Mammary epithelial cell (primary cell): ENCODE results near the gene MRGPRE.

Experiments used
- CTCF ChIP-seq, 2 donors: IDR thresholded peaks in 1 of 2; conservative IDR thresholded peaks in 1 of 2; 2 replicates each; pipeline ENCODE4 v1.5.1; 2011 to 2012; ENCODE audit warnings: inconsistent platforms in 2 of 2, low read length in 2 of 2, mild to moderate bottlenecking in 2 of 2, control low read depth in 1 of 2, low read depth in 1 of 2; ENCODE audit not compliant: insufficient read depth in 1 of 2; ENCODE audit errors: extremely low read depth in 1 of 2
- EZH2 ChIP-seq: IDR thresholded peaks from 2 replicates; pipeline ENCODE4 v1.6.1; 2012; ENCODE audit warnings: low read length, inconsistent platforms, borderline replicate concordance

- TF ChIP-seq CTCF (conservative IDR thresholded peaks at IDR 0.05 in 1 of 2, IDR thresholded peaks at IDR 0.05 in 1 of 2; ENCODE audit: extremely low read depth in 1 of 2, insufficient read depth in 1 of 2, low read depth in 1 of 2, low read length in 2 of 2) = no peak
- no peak for TF ChIP-seq EZH2
Observed at GRCh38 chr11:3186166-3186953, 45.9 kb downstream of the MRGPRE start.
